HCT116 (cell line): ENCODE measurements around the gene SEC14L1. TPM values are rescaled to one million over a fixed set of nuclear protein-coding genes. Genes with fewer than 3 reads are reported as not detected.

Experiments used
- ATAC-seq: fragments of 200-7000 bp; cut with Tn5 transposase; 2 replicates; pipeline ENCODE4 v1.9.1; 2020; ENCODE audit warnings: mild to moderate bottlenecking, moderate library complexity
- BruUV-seq: library from RNA; stranded (reverse); fragments of 400-500 nt; replicated peaks from 2 replicates; lab custom pipeline; 2021; lab: Mats Ljungman, UMichigan
- CTCF ChIA-PET: fragments of 300-600 bp; sonication (Branson Sonifier 250); formaldehyde crosslinking; loops from one replicate; lab custom pipeline; 2021; ENCODE audit warnings: antibody characterized with exemption; lab: Charles Lee
- POLR2A ChIA-PET: fragments of 300-600, 350-600 bp; sonication (Branson Sonifier 250); formaldehyde crosslinking; loops from one replicate; lab custom pipeline; 2021; ENCODE audit warnings: antibody characterized with exemption; lab: Charles Lee
- RAD21 ChIA-PET, 2 experiments: fragments of 300-600 bp; sonication (Branson Sonifier 250); formaldehyde crosslinking; loops; one replicate each; lab custom pipeline; 2023; ENCODE audit warnings: low total read pairs in 2 of 2; ENCODE audit not compliant: uncharacterized antibody in 2 of 2, unreplicated experiment in 2 of 2, low non-redundant PET in 1 of 2; lab: Charles Lee
- DNase-seq: peaks from one replicate; pipeline ENCODE4 v3.0.0-alpha.2; 2010; ENCODE audit warnings: low read depth, low spot score
- H2AFZ ChIP-seq: fragments of 200-600 bp; shearing (Covaris generic), sonication (generic); 2 replicates; pipeline ENCODE4 v1.6.1; 2017; ENCODE audit warnings: low read depth, mixed run types, mixed read lengths, antibody characterized with exemption, low read length; ENCODE audit not compliant: poor library complexity, severe bottlenecking
- H3K27ac ChIP-seq: 2 replicates; pipeline ENCODE4 v1.5.1; 2012; ENCODE audit warnings: low read depth, low read length
- H3K27me3 ChIP-seq: fragments of 200-600 bp; sonication (generic); 2 replicates; pipeline ENCODE4 v1.6.1; 2016; ENCODE audit warnings: mixed run types, low read length, mixed read lengths; ENCODE audit not compliant: insufficient read depth
- H3K36me3 ChIP-seq, 2 experiments: fragments of 200-500 bp in 1 of 2; fragments of 200-600 bp in 1 of 2; sonication (Bioruptor generic) in 1 of 2; sonication (generic) in 1 of 2; 2 replicates each; pipeline versions ENCODE4 v1.5.1 to v1.6.1; 2014 to 2016; ENCODE audit warnings: low read length in 2 of 2, inconsistent platforms in 1 of 2, mixed read lengths in 1 of 2, mixed run types in 1 of 2; ENCODE audit not compliant: insufficient read depth in 2 of 2, control insufficient read depth in 1 of 2
- H3K4me1 ChIP-seq, 2 experiments: fragments of 200-600 bp in 1 of 2; sonication (generic) in 1 of 2; 2 replicates each; pipeline versions ENCODE4 v1.5.1 to v1.6.1; 2012 to 2017; ENCODE audit warnings: low read length in 2 of 2, inconsistent platforms in 1 of 2, mild to moderate bottlenecking in 1 of 2, mixed read lengths in 1 of 2, mixed run types in 1 of 2, moderate library complexity in 1 of 2; ENCODE audit not compliant: insufficient read depth in 2 of 2, control insufficient read depth in 1 of 2
- H3K4me2 ChIP-seq: fragments of 200-600 bp; sonication (generic); 2 replicates; pipeline ENCODE4 v1.6.1; 2017; ENCODE audit warnings: mixed run types, low read length, mixed read lengths
- H3K4me3 ChIP-seq, 2 experiments: fragments of 200-600 bp in 1 of 2; sonication (generic) in 1 of 2; replicated peaks in 1 of 2; 2 replicates each; pipeline ENCODE4 v1.5.1; 2011 to 2016; ENCODE audit warnings: low read length in 2 of 2, control low read depth in 1 of 2, low read depth in 1 of 2, mild to moderate bottlenecking in 1 of 2, mixed read lengths in 1 of 2, mixed run types in 1 of 2
- H3K79me2 ChIP-seq: fragments of 200-600 bp; sonication (generic); 2 replicates; pipeline ENCODE4 v1.6.1; 2017; ENCODE audit warnings: mild to moderate bottlenecking, mixed run types, low read length, moderate library complexity, mixed read lengths; ENCODE audit not compliant: insufficient read depth
- H3K9ac ChIP-seq: fragments of 200-600 bp; sonication (generic); 2 replicates; pipeline ENCODE4 v1.6.1; 2016; ENCODE audit warnings: low read length, mixed read lengths
- H3K9me2 ChIP-seq: fragments of 200-600 bp; sonication (generic), shearing (Covaris generic); 2 replicates; pipeline ENCODE4 v1.6.1; 2017; ENCODE audit warnings: mixed run types, mild to moderate bottlenecking, moderate library complexity; ENCODE audit not compliant: insufficient read depth
- H3K9me3 ChIP-seq, 2 experiments: fragments of 200-500 bp in 1 of 2; fragments of 200-600 bp in 1 of 2; sonication (Bioruptor generic) in 1 of 2; sonication (generic) in 1 of 2; 2 replicates each; pipeline ENCODE4 v1.6.1; 2014 to 2017; ENCODE audit warnings: low read length in 2 of 2, mixed read lengths in 2 of 2, inconsistent platforms in 1 of 2, low read depth in 1 of 2, mild to moderate bottlenecking in 1 of 2, mixed run types in 1 of 2, moderate library complexity in 1 of 2; ENCODE audit not compliant: control insufficient read depth in 1 of 2, insufficient read depth in 1 of 2
- H4K20me1 ChIP-seq: fragments of 200-600 bp; sonication (generic), shearing (Covaris generic); 2 replicates; pipeline ENCODE4 v1.6.1; 2017; ENCODE audit warnings: mixed run types, mild to moderate bottlenecking, moderate library complexity; ENCODE audit not compliant: insufficient read depth
- ATF3 ChIP-seq: IDR thresholded peaks from 2 replicates; pipeline ENCODE4 v1.6.1; 2012
- CBX3 ChIP-seq: IDR thresholded peaks from 2 replicates; pipeline ENCODE4 v1.6.1; 2012; ENCODE audit warnings: low read depth
- CTCF ChIP-seq, 3 experiments: fragments of 200-600 bp in 1 of 3; sonication (generic) in 1 of 3; IDR thresholded peaks in 2 of 3; conservative IDR thresholded peaks in 1 of 3; 2 replicates each; pipeline ENCODE4 v1.5.1; 2012 to 2017; ENCODE audit warnings: low read depth in 2 of 3, low read length in 2 of 3, antibody characterized with exemption in 1 of 3, borderline replicate concordance in 1 of 3, control low read depth in 1 of 3, mild to moderate bottlenecking in 1 of 3, mixed read lengths in 1 of 3, mixed run types in 1 of 3, moderate library complexity in 1 of 3; ENCODE audit not compliant: insufficient read depth in 1 of 3
- EGR1 ChIP-seq: IDR thresholded peaks from 2 replicates; pipeline ENCODE4 v1.6.1; 2012; ENCODE audit warnings: low read depth
- EZH2phosphoT487 ChIP-seq: fragments of 200-600 bp; IDR thresholded peaks from 2 replicates; pipeline ENCODE4 v1.6.1; 2018; ENCODE audit warnings: antibody characterized with exemption, borderline replicate concordance
- MAX ChIP-seq: IDR thresholded peaks from 2 replicates; pipeline ENCODE4 v1.6.1; 2012
- POLR2AphosphoS5 ChIP-seq: IDR thresholded peaks from 2 replicates; pipeline ENCODE4 v1.6.1; 2011; ENCODE audit warnings: mild to moderate bottlenecking, low read depth, low read length, moderate library complexity
- RAD21 ChIP-seq: IDR thresholded peaks from 2 replicates; pipeline ENCODE4 v1.6.1; 2012; ENCODE audit warnings: low read depth, mild to moderate bottlenecking
- SP1 ChIP-seq: IDR thresholded peaks from 2 replicates; pipeline ENCODE4 v1.6.1; 2012; ENCODE audit warnings: low read depth
- SRF ChIP-seq: IDR thresholded peaks from 2 replicates; pipeline ENCODE4 v1.6.1; 2012; ENCODE audit warnings: low read depth
- ZBTB33 ChIP-seq: IDR thresholded peaks from 2 replicates; pipeline ENCODE4 v1.6.1; 2011; ENCODE audit warnings: mild to moderate bottlenecking, low read length, moderate library complexity; ENCODE audit not compliant: insufficient replicate concordance; ENCODE audit errors: extremely low read depth
- ZNF274 ChIP-seq: fragments of 200-500 bp; sonication (Bioruptor generic); IDR thresholded peaks from 2 replicates; pipeline ENCODE4 v1.6.1; 2014; ENCODE audit warnings: mild to moderate bottlenecking, low read depth, low read length, inconsistent platforms
- intact Hi-C: fragments of 100-400 bp; cut with micrococcal nuclease; formaldehyde crosslinking; loops from 2 replicates; pipeline ENCODE4 v1.10.0; 2022
- total RNA-seq: library from RNA; stranded (reverse); gene quantifications from one replicate; pipeline ENCODE4 v1.2.1, GENCODE V29; 2021; ENCODE audit not compliant: unreplicated experiment

SEC14L1 gene
- total RNA-seq, 1 experiment from 2014 or later: 59.7 TPM

- intact Hi-C loops: no loop called here
These were observed 68.1 kb downstream of the SEC14L1 start for GRCh38 chr17:77208856-77209255.

More at GRCh38 chr17:77208856-77209255, 68.1 kb downstream of the SEC14L1 start:
- H3K36me3 ChIP-seq: peaks cover 33 to 54% of the 10 kb centered on the region in 2 experiments; a peak in 3 of 4 replicates
- no peak overlapping the region for H2AFZ ChIP-seq
- ATAC-seq (no peak), DNase-seq (no peak)
- H3K9ac ChIP-seq: no peak overlapping the region
- H3K27me3 ChIP-seq: no peaks in the 10 kb centered on the region
- no peaks in the 10 kb centered on the region for H3K9me3 ChIP-seq
- ChIA-PET CTCF (no interaction called here), POLR2A (no interaction called here), RAD21 (no interaction called here)
- no peaks in the 10 kb centered on the region for H4K20me1 ChIP-seq
- H3K4me3 ChIP-seq: no peak overlapping the region
- BruUV-seq: no TSS peak
- H3K9me2 ChIP-seq: no peaks in the 10 kb centered on the region
- H3K4me1 ChIP-seq: no peaks in the 10 kb centered on the region
- H3K4me2 ChIP-seq: no peak overlapping the region
- no peak overlapping the region for H3K27ac ChIP-seq
- TF ChIP-seq POLR2AphosphoS5 (no peak), MAX (no peak), CTCF (IDR thresholded peaks at IDR 0.05 in 2 of 3, conservative IDR thresholded peaks at IDR 0.05 in 1 of 3; ENCODE audit: borderline replicate concordance in 1 of 3, insufficient read depth in 1 of 3, low read depth in 2 of 3, low read length in 2 of 3) (no peak), SP1 (no peak), SRF (no peak), EGR1 (no peak), EZH2phosphoT487 (no peak), RAD21 (no peak), ATF3 (no peak), ZNF274 (no peak), CBX3 (no peak), ZBTB33 (no peak)
- H3K79me2 ChIP-seq: no peaks in the 10 kb centered on the region
